Activated CD4-positive, alpha-beta T cell treated with anti-CD3 and anti-CD28 coated beads, Interleukin-2, Interleukin-4, amounts not matched to agents 100 ng/mL and 50 ng/mL, durations not matched to agents 16 hours and 8 hours (primary cell): Measurements from ENCODE around the gene LSM2.
"Not testable (repeated sequence)": the region's sequence is repeated elsewhere in the genome, so short reads cannot be mapped to it uniquely, and the experiment has no call there.

ENCODE experiments used
- DNase-seq: peaks from one replicate; pipeline ENCODE4 v3.0.0-alpha.2; 2020; ENCODE audit warnings: low spot score

LSM2 gene

DNA sequence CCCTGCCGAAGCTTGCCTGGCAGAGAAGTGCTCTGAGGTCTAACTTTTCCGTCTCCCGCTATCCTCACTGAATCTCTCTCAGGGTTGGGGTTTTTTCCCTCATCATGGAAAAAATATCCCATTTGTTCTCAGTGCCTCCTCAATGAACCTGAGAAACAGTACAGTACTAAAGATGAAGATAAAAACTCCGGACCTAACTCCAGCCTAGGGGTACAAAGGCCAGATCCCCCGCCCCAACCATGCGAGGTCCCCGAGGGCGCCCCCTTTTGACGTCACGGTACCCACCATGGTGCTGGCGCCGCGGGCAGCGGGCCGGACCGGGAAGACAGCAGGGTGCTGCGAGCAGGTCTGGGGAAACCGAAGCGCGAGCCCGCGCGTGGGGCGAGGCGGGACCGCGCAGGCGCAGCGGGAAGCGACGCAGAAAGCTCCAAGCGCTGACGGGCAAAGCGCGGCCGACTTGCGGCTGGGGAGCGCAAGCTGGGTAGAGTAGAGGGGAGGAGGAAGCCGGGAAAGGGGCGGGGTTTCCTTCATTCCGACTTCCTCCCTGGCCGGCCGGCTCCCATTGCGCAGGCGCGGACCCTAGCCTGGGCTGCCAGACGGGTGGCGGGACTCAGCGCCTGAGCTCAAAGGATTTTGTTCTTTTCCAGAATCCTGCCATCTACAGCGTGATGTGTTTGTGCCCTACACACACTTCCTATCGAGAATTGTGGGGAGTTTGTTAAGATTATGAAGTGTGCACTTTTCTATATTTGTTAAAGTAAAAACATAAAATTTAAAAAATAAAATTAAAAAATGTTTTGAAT is at the start of gene LSM2:
Gene LSM2, minus strand, starts transcription at position 497 of the 803 bp plus-strand sequence. Its CDS starts 209 bp downstream, at position 288.
- DNase-seq = peak; percentile 97

DNA sequence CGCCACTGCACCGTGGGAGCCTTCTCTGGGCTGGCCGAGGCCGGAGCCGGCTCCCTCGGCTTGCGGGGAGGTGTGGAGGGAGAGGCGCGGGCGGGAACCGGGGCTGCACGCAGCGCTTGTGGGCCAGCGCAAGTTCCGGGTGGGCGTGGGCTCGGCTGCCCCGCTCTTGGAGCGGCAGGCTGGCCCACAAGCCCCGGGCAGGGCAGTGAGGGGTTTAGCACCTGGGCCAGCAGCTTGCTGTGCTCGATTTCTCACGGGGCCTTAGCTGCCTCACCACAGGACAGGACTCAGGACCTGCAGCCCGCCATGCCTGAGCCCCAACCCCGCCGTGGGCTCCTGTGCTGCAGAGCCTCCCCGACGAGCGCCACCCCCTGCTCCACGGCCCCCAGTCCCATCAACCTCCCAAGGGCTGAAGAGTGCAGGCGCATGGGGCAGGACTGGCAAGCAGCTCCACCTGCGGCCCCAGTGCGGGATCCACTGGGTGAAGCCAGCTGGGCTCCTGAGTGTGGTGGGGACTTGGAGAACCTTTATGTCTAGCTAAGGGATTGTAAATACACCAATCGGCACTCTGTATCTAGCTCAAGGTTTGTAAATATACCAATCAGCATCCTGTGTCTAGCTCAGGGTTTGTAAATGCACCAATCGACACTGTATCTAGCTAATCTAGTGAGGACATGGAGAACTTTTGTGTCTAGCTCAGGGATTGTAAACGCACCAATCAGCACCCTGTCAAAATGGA is 45.4 kb upstream of the LSM2 start:
- not testable (repeated sequence) for DNase-seq

DNA sequence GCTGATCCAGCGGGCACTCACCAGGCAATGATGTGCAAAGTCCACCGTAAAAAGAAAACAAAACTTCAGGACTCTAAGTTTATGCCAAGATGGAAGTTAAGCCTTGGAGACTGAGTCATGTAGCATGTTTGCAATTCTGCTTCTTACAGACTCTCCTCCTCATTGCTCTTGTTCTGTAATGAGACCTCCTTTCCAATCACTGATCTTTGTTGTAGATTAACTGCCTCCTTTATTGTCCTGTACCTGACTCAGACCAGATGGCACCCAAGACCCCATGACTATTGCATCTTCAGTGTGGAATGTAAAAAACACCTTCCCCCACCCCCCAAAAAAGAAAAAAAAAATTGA is 44.7 kb upstream of the LSM2 start:
- DNase-seq = no peak

DNA sequence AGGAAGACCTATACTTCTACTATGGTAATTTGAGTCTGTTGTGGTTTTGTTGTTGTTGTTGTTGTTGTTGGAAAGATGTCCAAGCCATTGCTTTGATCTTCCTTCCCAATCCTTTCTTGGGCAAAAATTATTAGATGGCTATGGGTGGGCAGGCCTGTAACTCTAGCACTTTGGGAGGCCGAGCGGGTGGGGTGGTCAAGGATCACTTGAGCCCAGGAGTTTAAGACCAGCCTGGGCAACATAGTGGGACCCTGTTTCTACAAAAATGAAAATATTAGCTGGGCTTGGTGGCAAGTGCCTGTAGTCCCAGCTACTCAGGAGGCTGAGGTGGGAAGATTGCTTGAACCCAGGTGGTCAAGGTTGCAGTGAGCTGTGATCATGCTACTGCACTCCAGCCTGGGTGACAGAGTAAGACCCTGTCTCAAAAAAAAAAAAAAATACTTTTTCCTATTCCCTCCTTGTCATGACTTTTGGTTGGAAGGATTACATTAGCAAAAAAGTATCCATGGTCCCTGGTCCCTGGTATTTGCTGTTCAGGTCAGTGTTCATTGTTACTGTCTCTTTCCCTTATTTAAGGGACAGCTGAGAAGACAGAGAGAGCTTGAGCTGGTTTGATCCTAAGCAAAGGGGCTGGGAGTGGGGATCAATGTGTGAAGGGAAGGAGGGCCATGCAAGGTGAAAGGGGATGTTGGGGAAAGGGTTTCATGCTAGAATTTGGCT is 44.2 kb upstream of the LSM2 start:
- no peak for DNase-seq

DNA sequence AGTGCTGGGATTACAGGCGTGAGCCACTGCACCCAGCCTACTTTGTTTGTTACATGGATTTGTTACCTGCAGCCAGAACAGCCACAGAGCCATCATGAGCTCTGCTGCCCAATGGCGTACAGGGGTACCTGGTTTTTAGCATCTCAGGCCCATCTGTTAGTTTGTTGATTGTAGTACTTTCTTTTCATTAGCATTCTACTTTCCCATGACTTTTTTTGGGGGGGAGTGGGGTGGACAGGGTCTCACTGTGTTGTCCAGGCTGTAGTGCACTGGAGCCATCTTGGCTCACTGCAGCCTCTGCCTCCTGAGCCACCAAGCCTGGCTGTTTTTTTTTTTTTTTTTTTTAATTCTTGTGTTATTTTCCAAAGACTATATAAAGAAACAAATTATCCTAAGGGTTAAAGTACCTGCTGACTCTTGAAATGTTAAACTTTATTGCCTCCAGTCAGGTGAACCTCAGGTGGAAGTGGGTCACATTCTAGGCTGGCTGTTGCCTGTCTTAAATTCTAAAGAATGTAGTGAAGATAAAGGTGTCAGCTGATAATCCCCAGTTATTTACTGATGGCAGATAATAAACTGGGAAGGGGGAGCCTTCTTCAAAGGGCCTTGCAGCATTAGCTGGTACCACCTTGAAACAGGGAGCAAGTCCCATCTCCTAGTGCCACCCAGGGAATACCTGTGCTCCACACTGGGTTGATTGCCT is 40.7 kb upstream of the LSM2 start:
- no peak for DNase-seq

DNA sequence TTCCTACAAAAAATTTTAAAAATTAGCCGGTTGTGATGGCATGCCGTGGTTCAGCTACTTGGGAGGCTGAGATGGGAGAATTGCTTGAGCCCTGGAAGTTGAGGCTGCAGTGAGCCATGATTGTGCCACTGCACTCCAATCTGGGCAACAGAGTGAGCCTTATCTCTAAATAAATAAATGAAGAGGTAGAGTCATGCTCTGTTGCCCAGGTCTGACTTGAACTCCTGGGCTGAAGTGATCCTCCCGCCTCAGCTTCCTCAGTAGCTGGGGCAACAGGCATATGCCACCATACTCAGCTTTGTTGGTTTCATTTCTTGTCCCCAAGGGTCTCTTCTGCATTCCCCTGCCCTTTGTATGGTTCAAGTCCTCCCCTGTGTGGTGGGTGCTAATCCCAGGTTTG is 37.7 kb upstream of the LSM2 start:
- no peak for DNase-seq

DNA sequence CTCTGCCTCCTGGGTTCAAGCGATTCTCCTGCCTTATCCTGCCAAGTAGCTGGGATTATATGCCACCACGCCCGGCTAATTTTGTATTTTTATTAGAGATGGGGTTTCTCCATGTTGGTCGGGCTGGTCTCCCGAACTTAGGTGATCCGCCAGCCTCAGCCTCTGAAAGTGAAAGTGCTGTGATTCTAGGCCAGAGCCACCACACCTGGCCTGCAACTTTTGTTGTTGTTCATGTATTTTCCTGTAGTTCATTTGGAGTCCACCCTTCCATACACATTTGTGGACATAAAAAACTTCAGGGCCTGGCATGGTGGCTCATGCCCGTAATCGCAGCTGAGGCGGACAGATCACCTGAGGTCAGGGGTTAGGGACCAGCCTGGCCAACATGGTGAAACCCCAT is 35.3 kb upstream of the LSM2 start:
- DNase-seq = no peak

DNA sequence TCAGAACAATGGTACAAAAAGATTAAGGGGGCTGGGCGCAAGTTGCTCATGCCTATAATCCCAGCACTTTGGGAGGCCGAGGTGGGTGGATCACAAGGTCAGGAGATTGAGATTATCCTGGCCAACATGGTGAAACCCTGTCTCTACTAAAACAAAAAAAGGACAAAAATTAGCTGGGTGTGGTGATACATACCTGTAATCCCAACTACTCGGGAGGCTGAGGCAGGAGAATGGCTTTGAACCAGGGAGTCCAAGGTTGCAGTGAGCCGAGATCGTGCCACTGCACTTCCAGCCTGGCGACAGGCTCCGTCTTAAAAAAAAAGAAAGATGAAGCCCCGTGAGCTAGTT is 33.0 kb upstream of the LSM2 start:
- not testable (repeated sequence) for DNase-seq

DNA sequence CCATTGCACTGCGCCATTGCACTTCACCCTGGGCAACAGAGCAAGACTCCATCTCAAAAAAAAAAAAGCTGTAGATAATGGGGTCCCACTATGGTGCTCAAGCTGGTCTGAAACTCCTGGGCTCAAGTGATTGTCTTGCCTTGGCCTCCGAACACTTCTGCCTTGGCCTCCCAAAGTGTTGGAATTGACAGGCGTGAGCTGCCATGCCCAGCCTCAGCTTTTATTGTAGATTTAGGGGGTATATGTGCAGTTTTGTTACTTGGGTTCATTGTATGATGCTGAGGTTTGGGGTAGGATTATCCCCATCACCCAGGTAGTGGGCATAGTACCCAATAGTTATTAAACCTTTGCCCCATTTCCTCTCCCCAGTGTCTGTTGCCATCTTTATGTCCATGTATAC is 32.2 kb upstream of the LSM2 start:
- DNase-seq = no peak

DNA sequence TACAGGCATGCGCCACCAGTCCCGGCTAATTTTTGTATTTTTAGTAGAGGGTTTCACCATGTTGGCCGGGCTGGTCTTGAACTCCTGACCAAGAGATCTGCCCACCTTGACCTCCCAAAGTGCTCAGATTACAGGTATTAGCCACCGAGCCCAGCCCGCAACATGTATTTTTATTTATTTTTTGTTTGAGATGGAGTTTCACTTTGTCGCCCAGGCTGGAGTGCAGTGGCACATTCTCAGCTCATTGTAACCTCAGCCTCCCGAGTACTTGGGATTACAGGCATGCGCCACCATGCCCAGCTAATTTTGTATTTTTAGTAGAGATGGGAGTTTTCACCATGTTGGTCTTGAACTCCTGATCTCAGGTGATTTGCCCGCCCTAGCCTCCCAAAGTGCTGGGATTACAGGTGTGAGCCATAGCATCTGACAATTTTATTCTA is 31.4 kb upstream of the LSM2 start:
- DNase-seq = not testable (repeated sequence)

DNA sequence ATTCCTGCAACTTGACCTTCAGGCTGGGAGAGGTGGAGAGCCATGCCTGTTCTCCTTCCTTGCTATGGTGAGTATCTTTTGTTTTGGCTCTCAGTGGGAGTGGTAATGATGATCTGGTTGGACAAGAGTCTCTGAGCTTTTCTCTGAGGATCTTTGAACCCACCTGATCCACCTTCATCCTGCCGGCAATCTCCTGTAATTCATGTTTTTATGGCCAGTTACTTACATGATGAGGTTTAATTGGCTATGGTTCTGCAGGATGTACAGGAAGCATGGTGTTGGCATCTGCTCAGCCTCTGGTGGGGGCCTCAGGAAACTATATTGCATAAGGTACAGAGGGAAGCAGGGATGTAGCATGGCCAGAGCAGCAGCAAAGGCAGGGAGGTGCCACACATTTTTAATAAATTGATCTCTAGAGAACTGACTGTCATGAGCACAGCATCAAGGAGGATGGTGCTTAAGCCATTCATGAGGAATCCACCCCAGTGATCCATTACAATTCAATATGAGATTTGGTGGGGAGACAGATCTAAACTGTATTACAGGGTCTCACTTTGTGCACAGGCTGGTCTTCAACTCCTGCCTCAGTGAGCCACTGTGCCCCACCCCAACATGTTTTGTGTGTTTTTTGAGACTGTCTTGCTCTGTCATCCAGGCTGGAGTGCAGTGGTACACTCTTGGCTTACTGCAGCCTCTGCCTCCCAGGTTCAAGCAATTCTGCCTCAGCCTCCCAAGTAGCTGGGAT is 30.8 kb upstream of the LSM2 start:
- DNase-seq = no peak

DNA sequence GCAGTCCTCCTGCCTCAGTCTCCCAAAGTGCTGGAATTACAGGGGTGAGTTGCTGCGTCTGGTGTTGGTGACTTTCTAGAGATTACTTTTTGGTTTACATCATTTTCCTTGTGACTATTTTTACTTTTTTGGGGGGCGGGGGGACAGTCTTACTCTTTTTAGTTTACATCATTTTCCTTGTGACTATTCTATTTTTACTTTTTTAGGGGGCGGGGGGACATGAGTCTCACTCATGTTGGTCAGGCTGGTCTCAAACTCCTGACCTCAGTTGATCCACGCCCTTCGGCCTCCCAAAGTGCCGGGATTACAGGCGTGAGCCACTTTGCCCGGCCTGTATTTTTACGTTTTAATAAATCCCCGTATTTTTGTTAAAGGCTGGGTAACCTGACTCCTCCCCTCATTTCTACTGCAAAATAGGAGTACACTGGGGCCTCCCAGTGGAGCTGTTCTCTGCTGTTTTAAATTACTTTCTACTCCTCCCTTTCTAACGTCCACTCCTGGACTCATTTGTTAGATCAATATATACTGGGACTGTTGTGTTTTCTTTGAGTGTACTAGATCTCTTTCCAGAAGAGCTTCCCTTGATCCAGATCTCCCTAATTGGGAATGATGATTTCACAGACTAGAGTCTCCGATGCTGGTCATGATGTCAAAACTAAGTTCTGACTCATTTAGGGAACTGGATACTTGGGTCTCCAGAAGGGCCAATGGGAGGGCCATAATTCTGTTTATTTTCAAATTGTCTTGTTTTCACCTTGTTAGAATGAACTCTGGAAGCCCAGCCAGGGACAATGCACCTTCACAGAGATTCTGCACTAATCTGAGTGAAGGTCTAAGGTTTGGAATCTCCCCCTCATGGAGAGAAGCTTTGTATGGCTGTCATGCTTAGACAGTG is 30.0 kb upstream of the LSM2 start:
- DNase-seq = no peak

DNA sequence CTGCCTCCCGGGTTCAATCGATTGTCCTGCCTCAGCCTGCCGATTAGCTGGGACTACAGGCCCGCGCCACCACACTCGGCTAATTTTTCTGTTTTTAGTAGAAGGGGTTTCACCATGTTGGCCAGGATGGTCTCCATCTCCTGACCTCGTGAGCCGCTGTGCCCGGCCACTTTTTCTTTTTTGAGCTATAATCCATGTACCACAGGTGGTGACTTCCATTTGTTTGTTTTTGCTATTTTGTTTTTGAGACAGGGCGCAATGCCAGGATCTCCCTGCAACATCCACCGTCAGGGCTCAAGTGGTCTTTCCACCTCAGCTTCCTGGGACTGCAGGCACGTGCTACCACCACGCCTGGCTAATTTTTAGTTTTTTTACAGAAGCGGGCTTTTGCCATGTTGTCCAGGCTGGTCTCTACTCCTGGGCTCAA is 29.3 kb upstream of the LSM2 start:
- DNase-seq = no peak

DNA sequence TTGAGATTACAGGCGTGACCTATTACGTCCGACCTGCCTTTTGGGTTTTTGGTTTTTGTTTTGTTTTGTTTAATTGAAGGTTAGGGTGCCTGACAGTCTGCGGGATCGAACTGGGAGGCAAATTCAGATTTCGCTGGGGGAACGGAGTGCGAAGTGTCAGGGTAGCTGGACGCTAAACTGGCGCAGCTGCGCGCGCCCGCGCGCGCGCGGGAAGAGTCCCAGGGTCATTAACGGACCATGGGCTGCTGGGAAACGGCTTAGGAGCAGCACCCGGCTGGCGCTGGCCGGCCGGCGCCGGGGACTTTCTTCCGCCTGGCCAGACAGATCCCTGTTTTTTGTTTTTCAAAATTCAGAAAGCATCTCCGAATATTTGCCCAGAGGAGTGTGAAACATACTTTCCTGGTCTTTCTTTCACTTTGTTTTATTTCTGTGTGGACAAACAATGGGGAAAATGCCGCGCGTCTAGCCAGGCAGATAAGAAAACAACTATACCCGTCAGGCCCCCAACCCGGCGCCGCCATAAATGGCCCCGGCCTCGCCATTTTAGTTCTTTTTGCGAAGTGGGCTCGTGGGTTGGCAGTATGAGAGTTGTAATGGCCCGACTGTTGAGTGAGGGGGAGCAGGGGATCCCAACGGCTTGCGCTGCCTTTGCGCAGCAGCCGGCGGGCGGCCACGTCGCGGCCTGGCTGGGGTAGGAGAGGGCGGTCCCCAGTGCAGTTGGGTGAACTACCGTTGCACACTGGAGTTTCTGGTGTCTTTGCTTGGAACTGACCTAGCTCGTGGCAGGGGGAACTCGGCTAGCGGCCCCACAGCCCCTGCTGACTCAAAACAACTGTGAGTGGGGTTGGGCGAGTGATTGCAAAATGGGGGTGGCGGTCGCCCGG is 27.8 kb upstream of the LSM2 start:
- DNase-seq = peak; percentile 84

DNA sequence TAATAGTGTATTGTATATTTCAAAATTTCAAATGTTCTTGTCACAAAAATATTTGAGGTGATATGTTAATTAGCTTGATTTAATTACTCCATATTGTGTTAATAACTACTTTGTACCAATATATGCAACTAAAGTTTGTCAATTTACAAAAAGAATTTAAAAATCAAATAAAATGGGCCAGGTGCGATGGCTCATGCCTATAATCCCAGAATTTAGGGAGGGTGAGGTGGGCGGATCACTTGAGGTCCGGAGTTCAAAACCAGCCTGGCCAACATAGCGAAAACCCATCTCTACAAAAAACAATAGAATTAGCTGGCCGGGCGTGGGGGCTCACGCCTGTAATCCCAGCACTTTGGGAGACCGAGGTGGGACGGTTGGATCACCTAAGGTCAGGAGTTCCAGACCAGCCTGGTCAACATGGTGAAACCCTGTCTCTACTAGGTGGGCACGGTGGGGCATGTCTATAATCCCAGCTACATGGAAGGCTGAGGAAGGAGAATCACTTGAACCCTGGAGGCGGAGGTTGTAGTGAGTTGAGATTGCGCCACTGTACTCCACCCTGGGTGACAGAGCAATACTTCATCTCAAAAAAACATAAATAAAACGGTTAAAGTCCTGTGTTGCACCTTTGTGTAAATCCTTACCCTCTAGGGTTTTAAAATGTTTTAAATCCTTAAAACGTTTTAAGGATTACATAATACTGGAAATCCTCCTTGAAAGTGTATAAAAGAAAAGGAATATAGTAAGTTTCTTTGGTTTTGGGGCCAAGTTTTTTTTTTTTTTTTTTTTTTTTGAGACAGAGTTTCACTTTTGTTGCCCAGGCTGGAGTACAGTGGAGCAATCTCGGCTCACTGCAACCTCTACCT is 24.8 kb upstream of the LSM2 start:
- no peak for DNase-seq

DNA sequence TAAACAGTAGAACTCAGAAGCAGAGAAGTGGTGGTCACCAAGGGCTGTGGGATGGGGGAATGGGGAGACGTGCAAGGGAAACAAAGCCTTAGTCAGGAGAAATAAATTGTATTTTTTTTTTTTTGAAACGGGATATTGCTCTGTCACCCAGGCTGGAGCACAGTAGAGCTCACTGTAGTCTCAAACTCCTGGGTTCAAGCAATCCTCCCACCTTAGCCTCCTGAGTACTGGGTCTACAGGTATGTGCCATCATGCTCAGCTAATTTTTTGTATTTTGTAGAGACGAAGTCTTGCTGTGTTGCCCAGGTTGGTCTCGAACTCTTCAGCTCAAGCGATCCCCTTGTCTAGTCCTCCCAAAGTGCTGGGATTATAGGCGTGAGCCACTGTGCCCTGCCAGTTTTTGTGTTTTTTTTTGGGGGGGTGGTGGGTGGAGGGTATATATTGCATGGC is 24.1 kb upstream of the LSM2 start:
- DNase-seq = no peak

DNA sequence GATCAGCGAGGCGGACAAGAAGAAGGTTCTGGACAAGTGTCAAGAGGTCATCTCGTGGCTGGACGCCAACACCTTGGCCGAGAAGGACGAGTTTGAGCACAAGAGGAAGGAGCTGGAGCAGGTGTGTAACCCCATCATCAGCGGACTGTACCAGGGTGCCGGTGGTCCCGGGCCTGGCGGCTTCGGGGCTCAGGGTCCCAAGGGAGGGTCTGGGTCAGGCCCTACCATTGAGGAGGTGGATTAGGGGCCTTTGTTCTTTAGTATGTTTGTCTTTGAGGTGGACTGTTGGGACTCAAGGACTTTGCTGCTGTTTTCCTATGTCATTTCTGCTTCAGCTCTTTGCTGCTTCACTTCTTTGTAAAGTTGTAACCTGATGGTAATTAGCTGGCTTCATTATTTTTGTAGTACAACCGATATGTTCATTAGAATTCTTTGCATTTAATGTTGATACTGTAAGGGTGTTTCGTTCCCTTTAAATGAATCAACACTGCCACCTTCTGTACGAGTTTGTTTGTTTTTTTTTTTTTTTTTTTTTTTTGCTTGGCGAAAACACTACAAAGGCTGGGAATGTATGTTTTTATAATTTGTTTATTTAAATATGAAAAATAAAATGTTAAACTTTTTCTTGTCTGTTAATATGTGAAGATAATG is 23.0 kb upstream of the LSM2 start:
- no peak for DNase-seq
